ENCODE measurements around the gene RRAS2. TPM values are rescaled to one million over a fixed set of nuclear protein-coding genes. Genes with fewer than 3 reads are reported as not detected.

RRAS2 gene
- total and polyA plus RNA-seq, 2 of the 4 experiments (the other 2 are of a cell fraction): 85.5 to 106 TPM

GRCh38 chr11:14269692-14270573 is 89.0 kb downstream of the RRAS2 start:
- H3K27ac ChIP-seq (ENCODE audit: insufficient read depth, low read length): no peak overlapping the region
- H3K18ac ChIP-seq (ENCODE audit: low read depth, low read length): no peak overlapping the region
- H3K4me3 ChIP-seq (ENCODE audit: insufficient read depth, low read depth, low read length): no peak overlapping the region
- POLR2A ChIA-PET (ENCODE audit: unreplicated experiment): no interaction called here
- no peak overlapping the region for H2BK20ac ChIP-seq (ENCODE audit: low read depth, low read length)
- no peaks in the 10 kb centered on the region for H3K27me3 ChIP-seq (ENCODE audit: control insufficient read depth, insufficient read depth, low read length)
- H2AK5ac ChIP-seq (ENCODE audit: low read depth, low read length): no peak overlapping the region
- H3K56ac ChIP-seq (ENCODE audit: extremely low read depth, insufficient read depth, low read length): no peak overlapping the region
- H3K4ac ChIP-seq (ENCODE audit: low read depth, low read length): no peak overlapping the region
- ATAC-seq (ENCODE audit: low read depth) (no peak), DNase-seq (no peak)
- no peak overlapping the region for H3K4me2 ChIP-seq (ENCODE audit: low read depth, low read length)
- in situ Hi-C loops (cut with MboI; ENCODE audit: low sequenced_read_pairs): loop anchor here (25.0 kb wide), 1 partner anchor 617 kb away; the partner anchor contains the start of gene CYP2R1
- 100% methylated on average over 1 of the region's 5 CpGs; no CpG with 5 or more reads in 1 of the 2 experiments for WGBS, 2 experiments (ENCODE audit: extremely low coverage in 2 of 2, insufficient read length in 1 of 2)
- peaks cover 15% of the 10 kb centered on the region for H3K9me1 ChIP-seq (ENCODE audit: insufficient read depth, low read length)
- no peak overlapping the region for H2BK120ac ChIP-seq (ENCODE audit: low read depth, low read length)
- dilution Hi-C loops (cut with HindIII; ENCODE audit: low sequenced_read_pairs, unreplicated experiment): no loop called here
- H3K9ac ChIP-seq (ENCODE audit: low read depth, low read length): no peak overlapping the region
- no peak overlapping the region for H4K91ac ChIP-seq (ENCODE audit: insufficient read depth, low read depth, low read length)
- H4K8ac ChIP-seq (ENCODE audit: low read depth in 2 of 2, low read length in 2 of 2): no peak overlapping the region
- H2AK9ac ChIP-seq (replicated peaks; ENCODE audit: low read depth, low read length, poor library complexity): no peak overlapping the region
- H2BK5ac ChIP-seq (ENCODE audit: low read depth, low read length, poor library complexity, severe bottlenecking): no peak overlapping the region
- BruUV-seq (replicated peaks): no TSS peak
- no peak overlapping the region for H2AFZ ChIP-seq (replicated peaks; ENCODE audit: low read length, poor library complexity)
- H3K14ac ChIP-seq (replicated peaks; ENCODE audit: low read depth, low read length): no peak overlapping the region
- no peak overlapping the region for H3K23ac ChIP-seq (ENCODE audit: low read depth, low read length)
- no peaks in the 10 kb centered on the region for H3K9me3 ChIP-seq (ENCODE audit: control insufficient read depth, insufficient read depth, low read length)
- no peak overlapping the region for H2BK15ac ChIP-seq (ENCODE audit: low read depth, low read length)
- CTCF ChIA-PET: interaction anchor here (0.6 kb wide), 1 partner anchor 185 kb away, joined by 3 read pairs; no protein-coding TSS in a partner anchor
- H3K79me1 ChIP-seq (ENCODE audit: low read depth in 1 of 2, low read length in 2 of 2): peaks cover 7 to 9% of the 10 kb centered on the region in 2 experiments; a peak in 3 of 4 replicates
- no peaks in the 10 kb centered on the region for H4K20me1 ChIP-seq (ENCODE audit: insufficient read depth, low read length)
- H3K4me1 ChIP-seq (ENCODE audit: control insufficient read depth, insufficient read depth, low read length): peaks cover under 1% of the 10 kb centered on the region; the same call in 1 of the 2 replicates
- H4K5ac ChIP-seq (ENCODE audit: low read depth, low read length): no peak overlapping the region
- peaks cover 12% of the 10 kb centered on the region for H3K36me3 ChIP-seq (ENCODE audit: control insufficient read depth, insufficient read depth, low read length)
- TF ChIP-seq CEBPB (IDR thresholded peaks at IDR 0.05; ENCODE audit: low read depth, low read length) (peak; percentile 27; the same call in 1 of the 2 replicates), RAD21 (IDR thresholded peaks at IDR 0.05; ENCODE audit: low read length) (no peak), MAZ (IDR thresholded peaks at IDR 0.05; ENCODE audit: borderline replicate concordance, low read depth, low read length) (no peak), MAFK (IDR thresholded peaks at IDR 0.05; ENCODE audit: low read depth, low read length) (no peak), USF2 (IDR thresholded peaks at IDR 0.05; ENCODE audit: low read depth, low read length) (no peak), SMC3 (IDR thresholded peaks at IDR 0.05; ENCODE audit: low read depth, low read length) (no peak)
- intact Hi-C loops (cut with micrococcal nuclease): no loop called here
